HepG2 (cell line): ENCODE measurements around the gene CEP250. TPM values are rescaled to one million over a fixed set of nuclear protein-coding genes. Genes with fewer than 3 reads are reported as not detected.

ENCODE experiments used
- ATRX ChIP-seq: sonication (generic); formaldehyde crosslinking; IDR thresholded peaks from 2 replicates; pipeline ENCODE4 v1.4.0; 2020; ENCODE audit warnings: missing genetic modification reagents, borderline replicate concordance
- ERF ChIP-seq: IDR thresholded peaks from 2 replicates; pipeline ENCODE4 v1.6.1; 2018; ENCODE audit warnings: missing biosample characterization, missing genetic modification reagents
- ETS1 ChIP-seq: sonication (generic); formaldehyde crosslinking; IDR thresholded peaks from 2 replicates; pipeline ENCODE4 v1.4.0; 2020; ENCODE audit warnings: missing genetic modification reagents
- FOSL1 ChIP-seq: sonication (generic); formaldehyde crosslinking; IDR thresholded peaks from 2 replicates; pipeline ENCODE4 v1.9.0; 2021; ENCODE audit warnings: missing genetic modification reagents, borderline replicate concordance
- JDP2 ChIP-seq: sonication (generic); formaldehyde crosslinking; IDR thresholded peaks from 2 replicates; pipeline ENCODE4 v1.8.1; 2022; ENCODE audit warnings: missing genetic modification reagents, borderline replicate concordance
- MED8 ChIP-seq: sonication (generic); formaldehyde crosslinking; IDR thresholded peaks from 2 replicates; pipeline ENCODE4 v1.8.1; 2023; ENCODE audit warnings: mild to moderate bottlenecking, missing genetic modification reagents; ENCODE audit not compliant: insufficient replicate concordance
- SATB2 ChIP-seq: sonication (generic); formaldehyde crosslinking; IDR thresholded peaks from 2 replicates; pipeline ENCODE4 v1.5.0; 2020; ENCODE audit warnings: missing genetic modification reagents
- U2AF2 ChIP-seq: fragments of 200-400 bp; formaldehyde crosslinking; IDR thresholded peaks from 2 replicates; pipeline ENCODE4 v1.6.1; 2017; ENCODE audit warnings: low read depth, mild to moderate bottlenecking, low read length
- ZBTB1 ChIP-seq: sonication (generic); formaldehyde crosslinking; IDR thresholded peaks from 2 replicates; pipeline ENCODE4 v1.4.0; 2020; ENCODE audit warnings: missing genetic modification reagents, borderline replicate concordance
- ZBTB39 ChIP-seq: sonication (generic); formaldehyde crosslinking; IDR thresholded peaks from 2 replicates; pipeline ENCODE4 v1.5.0; 2020; ENCODE audit warnings: missing genetic modification reagents
- ZBTB43 ChIP-seq: sonication (generic); formaldehyde crosslinking; conservative IDR thresholded peaks from 2 replicates; pipeline ENCODE4 v1.4.0; 2020; ENCODE audit warnings: missing genetic modification reagents
- ZEB1 ChIP-seq: IDR thresholded peaks from 2 replicates; pipeline ENCODE4 v1.6.1; 2012; ENCODE audit warnings: mild to moderate bottlenecking, low read depth, inconsistent platforms; ENCODE audit not compliant: insufficient replicate concordance
- ZFP1 ChIP-seq: IDR thresholded peaks from 2 replicates; pipeline ENCODE4 v1.6.1; 2016
- ZFP37 ChIP-seq: sonication (generic); formaldehyde crosslinking; IDR thresholded peaks from 2 replicates; pipeline ENCODE4 v1.4.0; 2020; ENCODE audit warnings: missing genetic modification reagents, borderline replicate concordance
- ZNF12 ChIP-seq: sonication (generic); formaldehyde crosslinking; IDR thresholded peaks from 2 replicates; pipeline ENCODE4 v1.5.0; 2020; ENCODE audit warnings: missing genetic modification reagents
- ZNF512B ChIP-seq: sonication (generic); formaldehyde crosslinking; IDR thresholded peaks from 2 replicates; pipeline ENCODE4 v1.5.1; 2020; ENCODE audit warnings: missing genetic modification reagents, mild to moderate bottlenecking, borderline replicate concordance
- ZNF850 ChIP-seq: sonication (generic); formaldehyde crosslinking; conservative IDR thresholded peaks from 2 replicates; pipeline ENCODE4 v1.9.0; 2021; ENCODE audit warnings: mild to moderate bottlenecking, missing genetic modification reagents
- polyA plus RNA-seq, 8 experiments: library from polyadenylated mRNA; depleted of rRNA in 3 of 8; stranded (reverse) in 7 of 8; unstranded in 1 of 8; fragments of >200 nt; fragmentation: Illumina TruSeq in 4 of 8; extraction: Trizol in 4 of 8; gene quantifications; 2 replicates each; pipeline versions ENCODE4 v1.2.1 to v1.2.3, GENCODE V29; 2011 to 2016; ENCODE audit warnings: low read depth in 4 of 8, missing spikeins in 1 of 8, mixed read lengths in 1 of 8; ENCODE audit not compliant: insufficient read depth in 1 of 8
- total RNA-seq, 5 experiments: library from RNA; depleted of rRNA; stranded (reverse); fragments of >200 nt; fragmentation: Illumina TruSeq; extraction: Trizol; gene quantifications; 2 replicates each; pipeline ENCODE4 v1.2.3, GENCODE V29; 2016; ENCODE audit warnings: low read depth in 1 of 5

CEP250 gene
- total and polyA plus RNA-seq, 2 of the 13 experiments (the other 11 are each of a cell fraction or from before 2014, with no cell fraction given) = 28.8 to 55.3 TPM

GRCh38 chr20:35454881-35455609 lies at the start of gene CEP250 (continued):
- peak; percentile 98 for TF ChIP-seq ZNF512B (CRISPR knock-in tag)
- no peak for TF ChIP-seq JDP2 (CRISPR knock-in tag)
- no peak for TF ChIP-seq U2AF2
- TF ChIP-seq ATRX (CRISPR knock-in tag) = no peak
- TF ChIP-seq SATB2 (CRISPR knock-in tag) = peak; percentile 69; the same call in 1 of the 2 replicates
- no peak; the same call in 1 of the 2 replicates for TF ChIP-seq ZFP37
- TF ChIP-seq ZBTB43 (CRISPR knock-in tag) = peak; percentile 84
- peak; percentile 62 for TF ChIP-seq ZNF12 (CRISPR knock-in tag)
- 0 out of 2 replicates have a peak, but pooled peaks have one; percentile 59 for TF ChIP-seq ZNF850 (CRISPR knock-in tag)
- no peak for TF ChIP-seq MED8
- no peak for TF ChIP-seq FOSL1
- peak; percentile 41 for TF ChIP-seq ZEB1
- TF ChIP-seq ETS1 (CRISPR knock-in tag) = 0 out of 2 replicates have a peak, but pooled peaks have one; percentile 89
- peak; percentile 80; the same call in 1 of the 2 replicates for TF ChIP-seq ZBTB39 (CRISPR knock-in tag)
- TF ChIP-seq ERF (CRISPR knock-in tag) = peak; percentile 73
- no peak; the same call in 1 of the 2 replicates for TF ChIP-seq ZBTB1
- peak; percentile 80; the same call in 1 of the 2 replicates for TF ChIP-seq ZFP1
